Glomerular visceral epithelial cell (primary cell): ENCODE data around the gene BCAR3.
A peak's percentile ranks its signal among the peaks of the same experiment; 100 is the strongest.
"Not testable (repeated sequence)": the region's sequence is repeated elsewhere in the genome, so short reads cannot be mapped to it uniquely, and the experiment has no call there.

Experiments used
- DNase-seq: peaks from one replicate; pipeline ENCODE4 v3.0.0-alpha.2; 2016; ENCODE audit errors: extremely low spot score

Gene BCAR3

DNA sequence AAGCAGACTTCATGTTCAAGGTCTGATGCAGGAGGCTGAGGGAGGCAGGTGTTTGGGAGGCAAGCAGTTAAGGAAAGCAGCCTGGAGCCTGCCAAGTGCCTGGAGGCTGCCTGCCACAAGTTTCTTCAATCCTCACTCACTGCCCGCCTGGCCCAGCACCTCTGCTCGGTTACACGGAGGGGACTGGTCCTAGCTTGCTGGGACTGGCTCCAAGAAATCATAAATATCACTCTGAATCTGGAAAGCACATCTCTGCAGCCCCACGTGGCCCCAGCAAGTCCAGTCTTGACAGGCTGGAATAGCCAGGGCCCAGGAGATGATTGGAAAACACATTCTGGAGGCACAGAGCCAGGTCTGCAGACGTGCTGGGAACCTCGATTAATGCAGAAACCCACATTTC, 83.9 kb downstream of the BCAR3 start:
- no peak for DNase-seq

DNA sequence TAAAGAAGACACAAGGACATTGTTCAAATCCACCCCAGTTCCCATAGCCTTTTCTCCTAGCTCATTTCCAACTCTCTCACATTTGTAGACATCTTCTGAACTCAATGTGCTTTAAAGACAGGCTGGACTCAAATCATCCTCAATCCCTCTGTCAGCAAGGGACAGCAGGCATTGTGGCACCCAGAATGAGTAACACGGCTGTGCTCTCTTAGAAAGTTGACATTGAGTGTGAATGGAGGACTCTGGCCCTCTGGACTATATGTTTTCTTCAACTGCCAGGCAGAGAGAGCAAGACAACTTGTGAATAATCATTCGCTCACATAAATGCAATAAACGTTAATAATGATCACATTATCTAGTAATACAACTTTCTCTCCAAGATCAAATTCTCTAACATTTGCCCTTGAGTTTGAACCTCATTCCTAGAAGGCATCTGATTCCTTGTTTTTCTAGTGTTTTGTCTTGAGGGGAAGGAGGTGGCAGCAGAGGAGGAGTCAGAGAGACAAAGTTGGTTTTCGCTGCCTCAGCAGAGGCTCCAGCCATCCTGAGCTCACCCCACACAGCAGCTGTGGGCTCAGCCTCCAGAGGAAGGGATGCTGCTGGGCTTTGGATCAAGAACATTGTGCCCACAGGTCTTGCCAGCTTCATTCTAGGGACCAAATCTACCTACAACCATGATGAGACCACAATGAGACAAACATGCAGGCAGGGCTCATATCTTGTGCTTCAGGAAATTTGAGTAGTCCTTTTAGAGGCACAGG, 85.1 kb downstream of the BCAR3 start:
- no peak for DNase-seq

DNA sequence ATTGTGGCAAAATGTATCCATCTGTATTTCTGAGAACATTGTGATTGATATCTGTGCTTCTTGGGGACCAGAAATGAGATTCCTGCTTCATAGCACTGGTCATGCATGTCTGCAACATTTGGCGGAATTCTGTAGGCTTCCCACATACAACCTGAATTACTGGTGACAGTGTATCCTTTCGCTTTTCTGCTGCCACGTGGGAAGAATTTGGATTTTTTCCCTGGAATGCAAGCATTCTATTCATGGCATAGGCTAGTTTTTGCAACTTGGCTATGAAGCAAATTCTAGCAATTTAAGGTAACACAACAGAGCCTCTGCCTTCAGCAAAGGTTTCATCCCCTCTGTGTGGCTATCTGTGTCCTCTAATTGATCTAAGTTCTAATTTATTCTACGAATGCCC, 85.9 kb downstream of the BCAR3 start:
- no peak for DNase-seq

DNA sequence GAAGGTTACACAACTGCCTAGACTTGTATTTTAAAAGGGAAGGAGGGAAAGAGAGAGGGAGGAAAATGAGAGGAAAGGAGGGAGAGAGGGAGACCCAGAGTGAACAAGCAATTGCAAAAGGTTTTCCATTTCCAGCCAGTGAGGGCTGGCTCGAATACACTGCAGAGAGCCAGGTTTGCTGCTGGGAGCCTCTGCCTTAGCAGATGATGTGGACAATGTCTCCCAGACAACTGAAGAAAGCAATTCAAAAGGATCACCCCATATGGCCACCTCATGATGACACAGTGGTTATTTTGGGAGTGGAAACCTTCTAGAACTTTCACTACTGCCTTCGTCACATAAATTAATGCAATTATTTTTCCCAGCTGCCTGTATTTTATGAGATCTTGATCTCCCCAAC, 86.4 kb downstream of the BCAR3 start:
- DNase-seq = no peak

DNA sequence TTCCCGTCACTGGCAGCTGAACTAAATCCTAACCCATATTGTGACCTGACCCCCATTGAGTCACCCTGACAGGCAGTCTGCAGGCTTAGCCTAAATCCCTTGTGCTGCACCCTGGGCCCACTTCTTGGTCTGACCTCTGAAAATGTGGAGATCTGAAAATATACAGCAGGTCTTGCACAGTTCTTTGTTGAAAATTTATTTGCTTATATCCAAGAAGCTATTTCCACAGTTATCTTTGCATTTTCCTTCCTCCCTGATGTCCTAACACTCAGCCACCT, 87.1 kb downstream of the BCAR3 start:
- no peak for DNase-seq

DNA sequence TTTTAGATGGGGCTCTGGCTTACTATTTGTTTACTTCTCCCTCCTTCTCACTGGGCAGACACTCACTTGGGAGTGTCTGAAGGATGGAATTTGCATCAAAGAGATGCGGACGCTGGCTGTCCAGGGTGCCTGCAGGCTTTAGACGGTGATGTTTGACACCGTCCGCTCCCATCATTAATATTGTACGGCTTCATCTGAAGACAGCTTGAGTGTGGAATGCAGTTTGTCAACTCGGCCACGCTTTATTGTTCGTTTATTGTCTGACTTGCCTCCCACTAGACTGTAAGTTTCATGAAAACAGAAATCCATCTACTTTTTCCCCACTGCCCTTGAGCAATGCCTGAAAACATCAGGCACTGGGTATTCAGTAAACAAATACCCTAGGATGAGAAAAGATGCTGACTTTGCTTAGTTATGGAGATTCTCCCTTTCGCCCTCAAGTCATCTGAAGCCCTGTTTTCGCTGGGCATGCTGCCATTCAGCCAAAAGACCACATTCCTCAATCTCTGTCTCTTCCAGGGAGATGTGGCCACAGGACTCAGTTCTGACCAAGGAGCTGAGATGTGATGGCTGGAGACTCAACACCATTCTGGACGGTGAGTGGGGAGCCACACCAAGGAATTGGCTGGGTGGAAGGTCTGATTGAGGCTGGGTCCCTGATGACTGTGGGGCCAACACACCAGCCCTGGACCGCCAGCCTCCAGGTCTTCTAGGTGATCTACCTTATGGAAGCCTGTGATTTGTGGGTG, 87.6 kb downstream of the BCAR3 start:
- no peak for DNase-seq

DNA sequence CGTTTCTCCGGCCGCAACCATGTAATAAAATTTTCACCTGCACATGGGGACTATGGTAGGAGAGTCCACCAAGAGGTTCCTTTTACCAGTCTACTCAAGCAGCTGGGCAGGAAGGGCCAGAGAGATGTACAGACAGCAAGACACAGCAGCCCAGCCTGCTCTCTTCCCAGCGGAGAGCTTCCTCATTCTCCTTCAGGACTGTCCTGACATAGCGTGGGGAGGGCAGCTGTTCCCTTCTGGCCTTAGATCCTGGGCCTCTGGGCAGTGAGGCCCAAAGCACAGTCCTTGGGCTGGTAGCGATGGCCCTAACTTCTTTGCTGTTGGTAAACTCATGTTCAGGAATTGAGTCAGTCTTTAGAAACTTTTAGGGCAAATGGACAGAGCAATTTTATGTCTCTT, 89.1 kb downstream of the BCAR3 start:
- DNase-seq = peak; percentile 73

DNA sequence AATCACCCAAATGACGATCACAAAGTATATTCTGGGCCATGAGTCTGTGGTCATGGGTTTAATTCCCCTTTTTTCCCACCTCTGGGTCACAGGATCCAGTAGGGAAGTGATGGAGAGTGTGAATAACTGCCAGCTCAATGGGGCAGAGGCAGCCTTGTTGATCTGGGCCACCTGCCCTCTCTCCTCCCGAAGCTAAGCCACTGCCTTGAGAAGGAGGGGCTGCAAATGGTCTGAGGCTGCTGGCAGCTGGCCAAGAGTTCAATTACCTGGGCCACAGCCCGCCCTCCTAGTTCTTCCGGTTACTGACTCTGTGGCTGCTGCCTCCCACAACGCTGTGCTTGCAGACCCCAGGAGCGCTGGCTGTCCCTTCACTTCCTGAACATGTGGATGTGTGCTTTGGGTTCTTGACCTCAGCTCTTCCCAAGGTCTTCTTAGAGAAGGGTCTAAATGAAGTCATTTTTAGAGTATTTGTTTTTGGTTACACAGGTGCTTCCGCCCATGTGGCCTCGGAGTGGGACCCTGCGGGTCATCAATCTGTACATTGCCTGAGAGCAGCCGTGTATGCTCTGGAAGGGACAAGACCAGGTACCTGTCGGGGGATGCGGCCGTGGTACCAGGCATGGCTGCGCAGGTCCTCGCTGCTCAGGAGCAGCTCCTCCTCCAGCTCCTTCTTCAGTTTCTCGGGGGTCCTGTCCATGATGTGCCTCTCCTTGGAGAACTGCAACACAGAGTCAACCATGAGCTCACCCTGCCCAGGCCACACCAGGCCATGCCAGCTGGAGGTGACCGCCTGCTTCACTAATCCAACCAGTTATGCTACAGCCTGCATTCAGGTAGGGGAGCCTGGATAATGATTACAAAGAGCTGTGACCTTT, 89.7 kb downstream of the BCAR3 start:
- DNase-seq = peak; percentile 98

DNA sequence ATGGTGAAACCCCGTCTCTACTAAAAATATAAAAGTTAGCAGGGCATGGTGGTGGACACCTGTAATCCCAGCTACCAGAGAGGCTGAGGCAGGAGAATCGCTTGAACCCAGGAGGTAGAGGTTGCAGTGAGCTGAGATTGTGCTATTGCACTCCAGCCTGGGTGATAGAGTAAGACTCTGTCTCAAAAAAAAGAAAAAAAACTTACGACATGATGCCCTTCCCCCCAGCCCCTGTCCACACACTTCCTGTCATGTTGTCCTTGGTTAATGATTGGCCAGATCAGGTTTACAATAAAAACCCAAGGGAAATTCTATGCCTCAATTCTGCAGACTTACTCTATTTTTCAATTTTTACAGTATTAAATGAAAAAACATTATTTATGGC, 90.4 kb downstream of the BCAR3 start:
- DNase-seq = not testable (repeated sequence)

DNA sequence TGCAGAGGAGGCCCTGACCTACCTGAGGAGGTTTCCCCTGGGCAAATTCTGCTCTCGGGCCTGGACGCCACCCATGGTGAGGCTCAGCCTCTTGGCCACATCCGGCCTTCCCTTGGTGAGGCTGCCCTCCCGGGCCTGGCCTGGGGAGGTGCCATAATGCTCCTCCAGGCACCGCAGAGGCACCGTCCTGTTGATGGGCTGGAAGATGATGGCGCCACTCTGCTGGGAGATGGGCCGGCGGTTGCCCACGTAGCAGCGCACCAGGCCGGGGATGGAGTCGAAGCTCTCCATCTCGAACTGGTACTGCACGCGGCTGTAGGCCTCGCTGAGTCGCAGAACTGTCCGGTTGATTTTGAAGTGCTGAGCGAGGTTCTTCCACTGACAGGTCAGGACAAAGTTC, 92.7 kb downstream of the BCAR3 start:
- no peak for DNase-seq

DNA sequence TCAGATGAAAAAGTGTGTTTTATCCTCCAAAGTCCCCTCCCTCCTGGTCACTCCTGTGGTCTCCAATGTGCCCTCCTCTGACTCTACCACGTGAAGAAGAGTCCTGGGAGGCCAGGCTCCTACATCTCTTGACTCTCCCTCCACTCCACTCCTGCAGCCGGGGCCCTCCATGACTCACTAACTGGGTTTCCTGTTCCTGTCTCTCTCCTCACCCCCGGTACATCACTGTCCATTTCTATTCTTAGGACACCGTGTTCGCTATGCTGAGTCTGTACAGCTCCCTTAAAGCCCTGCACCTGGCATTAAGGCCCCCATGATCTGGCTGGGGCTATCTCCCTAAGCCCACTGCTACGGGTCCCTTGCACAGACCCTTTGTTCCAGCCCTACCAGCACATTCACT, 93.4 kb downstream of the BCAR3 start:
- DNase-seq = peak; percentile 44

DNA sequence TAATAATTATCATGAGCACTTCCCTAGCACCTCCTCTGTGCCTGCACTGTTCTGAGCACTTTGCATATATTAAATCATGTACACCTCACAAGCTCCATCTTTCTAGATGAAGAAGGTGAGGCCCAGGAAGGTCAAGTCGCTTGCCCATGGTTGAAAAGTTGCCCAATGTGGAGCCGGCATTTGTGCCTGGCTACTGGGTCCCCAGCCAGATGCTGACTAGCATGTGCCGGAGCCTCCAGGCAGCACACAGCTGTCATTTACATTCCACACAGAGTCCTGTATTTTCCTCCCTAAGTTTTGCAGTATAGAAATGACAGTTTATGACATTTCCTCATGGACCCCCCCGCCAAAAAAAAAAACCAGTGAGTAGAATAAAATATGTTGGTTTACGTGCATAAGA, 94.3 kb downstream of the BCAR3 start:
- no peak for DNase-seq

DNA sequence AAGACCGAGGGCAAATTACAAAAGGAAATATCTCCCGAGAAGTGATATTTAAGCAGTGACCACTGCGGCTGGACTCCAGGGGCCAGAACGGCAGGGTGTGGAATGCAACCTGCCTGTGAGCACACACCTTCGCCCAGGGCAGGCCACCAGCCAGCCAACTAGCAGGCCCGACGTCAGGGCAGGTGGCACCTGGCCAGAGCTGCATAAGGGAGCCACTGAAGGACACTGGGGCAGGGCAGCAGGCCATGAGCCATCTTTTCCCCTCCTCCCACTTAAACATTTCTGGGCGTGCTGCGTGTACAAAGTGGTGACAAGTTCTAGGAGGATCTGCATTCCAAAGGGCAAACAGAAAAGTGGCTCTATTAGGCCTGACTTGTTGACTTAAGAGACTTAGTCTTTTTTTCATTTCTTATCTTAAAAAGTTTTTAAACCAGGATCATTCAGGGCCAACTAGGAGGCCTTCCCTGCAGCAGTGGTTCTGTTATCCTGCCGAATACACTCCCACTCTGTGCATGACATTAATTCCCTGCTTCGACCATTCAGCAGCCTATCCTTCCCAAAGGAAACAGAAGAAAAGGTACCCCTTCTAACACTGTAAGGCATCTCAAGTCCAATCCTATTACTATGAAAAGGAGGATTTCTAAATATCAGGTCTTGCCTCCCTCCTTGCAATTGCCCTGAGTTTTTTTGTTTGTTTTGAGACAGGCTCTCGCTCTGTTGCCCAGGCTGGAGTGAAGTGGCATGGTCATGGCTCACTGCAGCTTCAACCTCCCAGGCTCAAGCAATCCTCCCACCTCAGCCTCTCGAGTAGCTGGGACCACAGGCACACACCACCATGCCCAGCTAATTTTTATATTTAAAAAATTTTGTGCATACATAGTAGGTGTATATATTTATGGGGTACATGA, 96.3 kb downstream of the BCAR3 start:
- DNase-seq = peak; percentile 15

DNA sequence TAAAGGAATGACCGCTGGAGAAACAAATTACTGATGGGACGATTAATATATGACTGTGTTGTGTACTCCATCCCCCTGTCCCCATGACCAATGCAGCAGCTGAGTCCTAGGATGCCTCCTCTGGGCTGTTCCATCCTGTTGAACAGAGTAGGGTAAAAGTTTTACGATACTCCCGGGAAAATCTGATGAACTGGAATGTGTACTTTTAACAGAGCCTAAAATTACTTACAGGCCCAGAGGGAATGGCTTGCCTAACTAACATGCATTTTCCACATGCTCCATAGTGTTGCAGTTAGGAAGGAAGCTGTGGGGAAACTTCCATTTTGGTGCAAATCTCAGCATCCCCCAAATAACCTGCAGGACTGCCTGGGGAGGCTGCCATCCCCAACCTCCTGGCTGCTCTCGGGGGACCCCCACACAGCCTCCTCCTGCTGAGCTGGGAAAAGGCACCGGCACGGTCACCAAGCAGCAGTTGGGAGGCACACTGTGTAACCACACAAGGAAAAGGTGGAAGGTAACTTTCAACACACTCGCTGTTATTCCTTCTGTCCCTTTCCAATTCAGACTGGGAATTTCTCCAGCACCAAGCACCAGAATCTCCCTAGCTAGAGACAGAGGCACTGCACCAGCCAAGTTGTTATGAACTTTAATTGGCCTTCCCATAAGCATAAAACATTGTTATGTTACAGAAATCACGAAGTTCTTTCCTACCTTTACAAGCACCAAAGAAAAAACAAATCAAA, 97.2 kb downstream of the BCAR3 start:
- DNase-seq = no peak

DNA sequence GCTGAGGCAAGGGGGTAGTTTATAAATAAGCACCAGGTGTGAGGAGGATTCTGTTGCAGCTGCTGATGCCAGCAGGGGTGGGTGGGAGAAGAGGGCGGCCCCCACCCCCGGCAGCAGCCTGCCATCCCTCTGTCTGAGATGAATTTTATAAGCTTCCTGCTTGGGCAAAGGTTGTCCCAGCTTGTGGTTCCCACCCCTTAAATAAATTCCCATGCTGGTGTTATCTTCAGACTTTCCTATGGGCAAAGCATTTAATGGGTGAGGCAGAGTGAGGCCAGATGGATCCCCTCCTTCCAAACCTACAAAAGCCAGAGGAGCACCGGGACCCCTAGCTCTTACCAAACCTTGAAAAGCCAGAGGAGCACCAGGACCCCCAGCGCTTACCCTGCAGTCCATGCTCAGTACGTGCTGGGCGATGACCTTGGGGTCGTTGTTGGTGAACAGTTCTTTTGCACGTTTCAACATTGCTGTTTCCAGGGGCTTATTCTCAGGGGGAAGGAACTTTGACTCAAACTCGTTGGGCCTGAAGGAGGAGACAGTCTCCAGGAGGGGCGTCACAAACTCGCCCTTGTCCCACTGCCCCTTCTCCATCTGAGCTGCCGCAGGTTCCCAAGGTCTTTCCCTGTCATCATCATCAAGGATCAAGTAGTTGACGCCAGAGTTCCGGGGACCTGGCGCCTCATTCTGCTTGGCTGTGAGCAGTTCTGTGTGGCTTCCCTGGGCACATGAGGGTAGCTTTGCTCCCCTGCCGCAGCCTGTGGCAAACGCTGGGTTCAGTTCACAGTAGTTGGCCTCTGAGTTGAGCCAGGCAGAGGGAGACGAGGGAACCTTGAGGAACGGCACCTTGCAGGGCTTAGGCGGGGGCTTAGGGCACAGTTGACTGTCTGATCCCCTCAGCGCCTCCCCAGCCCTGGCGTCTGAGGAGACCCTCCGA, 99.5 kb downstream of the BCAR3 start:
- no peak for DNase-seq

DNA sequence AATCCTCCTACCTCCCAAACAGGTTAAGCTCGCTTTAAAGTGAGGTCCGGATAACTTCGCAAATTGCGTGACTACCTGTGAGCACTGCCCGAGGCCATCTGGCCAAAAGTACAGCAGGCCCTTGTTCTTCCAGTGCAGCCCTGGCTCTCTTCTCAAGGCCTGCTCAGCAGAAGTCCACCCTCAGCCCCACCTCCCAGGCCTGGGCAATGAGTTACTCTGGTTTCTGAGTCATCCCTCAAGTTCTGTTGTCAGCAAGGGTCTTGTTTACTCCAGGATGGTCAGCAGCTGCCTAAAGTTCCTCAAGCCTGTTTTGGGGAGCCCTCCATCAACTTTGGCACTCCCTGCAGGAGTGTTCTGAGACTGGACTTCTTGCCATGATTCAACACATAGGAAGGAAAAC, 101.7 kb downstream of the BCAR3 start:
- peak; percentile 68 for DNase-seq

DNA sequence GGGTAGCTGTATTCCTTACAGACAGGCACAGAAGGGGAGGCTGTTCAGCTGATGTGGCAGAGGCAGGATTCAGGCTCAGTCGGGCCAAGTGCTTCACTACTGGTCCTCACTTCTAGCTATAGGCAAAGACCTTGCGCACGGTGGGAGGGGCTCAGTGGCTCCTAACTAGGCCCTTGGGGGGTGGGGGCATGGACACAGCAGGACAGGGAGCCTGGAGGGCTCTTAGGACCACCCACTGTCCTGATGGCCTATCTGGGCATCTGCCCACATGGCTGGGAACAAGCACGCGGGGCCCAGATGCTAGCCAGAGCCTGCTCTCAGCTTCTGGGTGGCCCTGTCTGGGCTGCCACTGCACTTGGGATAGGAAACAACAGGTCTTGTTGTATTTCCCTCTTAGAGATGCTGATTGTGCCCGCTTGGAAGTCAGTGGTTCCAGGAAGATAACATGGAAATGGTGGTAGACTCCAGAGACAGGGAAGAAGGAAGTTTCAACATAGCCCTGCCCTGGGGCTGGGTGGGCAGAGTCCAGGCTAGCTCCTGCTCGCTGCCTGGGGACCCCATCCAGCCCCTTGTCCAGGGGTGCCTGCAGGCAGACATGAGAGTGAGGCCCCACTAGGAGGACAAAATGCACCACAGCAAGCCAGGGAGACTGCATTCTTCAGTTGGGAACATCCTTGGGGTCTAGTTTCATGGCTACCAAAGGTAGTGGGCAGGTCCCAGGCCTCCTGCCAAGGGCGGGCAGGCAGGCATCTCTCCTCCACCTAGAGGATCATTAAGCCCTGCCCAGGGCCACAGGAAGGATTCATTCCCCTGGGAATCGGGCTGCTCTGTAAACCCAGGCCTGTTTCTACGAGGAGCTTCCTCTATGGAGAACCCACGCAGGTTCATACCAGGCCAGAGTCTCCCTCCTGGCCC, 102.5 kb downstream of the BCAR3 start:
- no peak for DNase-seq

DNA sequence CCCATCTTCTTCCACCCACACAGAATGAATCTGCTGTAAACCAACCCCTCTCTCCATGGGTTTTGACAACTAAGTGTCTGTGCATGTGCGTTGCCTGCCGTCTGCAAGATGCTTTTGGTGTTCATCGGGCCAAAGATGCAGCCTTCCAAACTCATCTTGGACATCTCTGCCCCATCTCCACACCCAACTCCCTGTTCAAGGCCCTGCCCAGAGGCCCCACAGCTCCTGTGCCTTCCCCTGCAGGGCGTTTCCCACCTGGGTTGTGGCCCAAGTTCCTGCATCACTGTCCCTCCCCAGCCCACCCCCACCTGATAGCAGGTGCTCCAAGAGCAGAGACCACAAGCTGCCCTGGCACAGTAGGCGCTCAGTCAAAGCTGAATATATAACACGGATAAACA, 103.2 kb downstream of the BCAR3 start:
- no peak for DNase-seq
